Activated T-cell treated with anti-CD3 and anti-CD28 coated beads, Interleukin-2, amount 50 U/mL, for 24 hours (primary cell): ENCODE results near the gene RPL39L.
"Not testable (repeated sequence)": the region's sequence is repeated elsewhere in the genome, so short reads cannot be mapped to it uniquely, and the experiment has no call there.

Experiments
- DNase-seq: peaks from one replicate; pipeline ENCODE4 v3.0.0-alpha.2; 2020
- H3K27ac Mint-ChIP-seq: 2 replicates; pipeline ENCODE4 v1.8.0; 2020; ENCODE audit warnings: mild to moderate bottlenecking, mixed read lengths
- H3K27me3 Mint-ChIP-seq: 2 replicates; pipeline ENCODE4 v1.8.0; 2020; ENCODE audit warnings: mixed read lengths
- H3K36me3 Mint-ChIP-seq: 2 replicates; pipeline ENCODE4 v1.8.0; 2020; ENCODE audit warnings: low read depth, mixed read lengths
- H3K4me1 Mint-ChIP-seq: 2 replicates; pipeline ENCODE4 v1.8.0; 2020; ENCODE audit warnings: low read depth, mixed read lengths
- H3K4me3 Mint-ChIP-seq: 2 replicates; pipeline ENCODE4 v1.8.0; 2020; ENCODE audit warnings: mild to moderate bottlenecking, moderate library complexity, mixed read lengths
- H3K9me3 Mint-ChIP-seq: 2 replicates; pipeline ENCODE4 v1.8.0; 2020; ENCODE audit warnings: mixed read lengths

RPL39L gene

DNA sequence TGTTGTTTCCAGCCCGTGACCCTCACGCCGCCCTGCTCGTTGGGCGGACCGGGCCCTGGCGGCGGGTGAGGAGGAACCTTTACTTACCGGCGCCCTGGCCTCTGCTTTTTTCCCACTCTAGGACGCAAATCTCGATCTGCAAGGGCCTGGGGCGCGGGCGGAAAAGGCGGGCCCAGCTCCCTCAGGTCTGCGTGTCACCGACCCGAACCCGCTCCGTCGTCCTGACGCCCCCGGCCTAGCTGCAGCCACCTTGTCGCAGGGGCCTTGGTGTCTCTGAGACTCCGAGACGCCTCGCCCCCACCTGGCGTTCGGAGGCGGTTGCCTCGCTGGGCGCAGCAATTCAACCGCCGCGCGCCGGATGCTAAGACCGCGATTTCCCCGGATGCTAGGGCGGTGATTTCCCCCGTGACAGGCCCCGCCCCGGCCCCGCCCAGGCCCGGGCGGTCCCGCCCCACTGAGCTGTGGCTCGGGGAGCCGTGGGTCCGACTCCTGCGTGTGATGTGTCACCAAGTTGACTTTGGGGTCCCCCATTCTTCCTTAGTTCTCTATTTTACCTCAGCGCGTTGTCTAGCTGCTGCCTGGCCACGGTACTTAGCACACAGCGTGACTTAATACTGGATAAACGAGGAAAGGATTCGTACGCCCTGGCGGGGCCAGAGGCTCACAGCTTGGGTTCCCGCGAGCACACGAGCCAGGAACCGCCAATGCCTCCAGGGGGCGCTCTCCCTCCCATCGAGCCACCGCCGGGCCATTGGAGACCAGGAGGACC, at the start of gene RPL39L:
TSS of gene RPL39L (minus strand) at position 371 of the 769 bp plus-strand sequence. CDS start 18,196 bp downstream, outside the sequence.
- H3K9me3 Mint-ChIP-seq: peaks cover 19% of the 10 kb centered on the region
- H3K27ac Mint-ChIP-seq: peak within 1 kb of the TSS; percentile 97
- H3K4me1 Mint-ChIP-seq: peaks cover 25% of the 10 kb centered on the region
- H3K36me3 Mint-ChIP-seq: peaks cover 28% of the 10 kb centered on the region
- H3K4me3 Mint-ChIP-seq: peak within 1 kb of the TSS; percentile 85
- no peaks in the 10 kb centered on the region for H3K27me3 Mint-ChIP-seq
- peak; percentile 96 for DNase-seq

DNA sequence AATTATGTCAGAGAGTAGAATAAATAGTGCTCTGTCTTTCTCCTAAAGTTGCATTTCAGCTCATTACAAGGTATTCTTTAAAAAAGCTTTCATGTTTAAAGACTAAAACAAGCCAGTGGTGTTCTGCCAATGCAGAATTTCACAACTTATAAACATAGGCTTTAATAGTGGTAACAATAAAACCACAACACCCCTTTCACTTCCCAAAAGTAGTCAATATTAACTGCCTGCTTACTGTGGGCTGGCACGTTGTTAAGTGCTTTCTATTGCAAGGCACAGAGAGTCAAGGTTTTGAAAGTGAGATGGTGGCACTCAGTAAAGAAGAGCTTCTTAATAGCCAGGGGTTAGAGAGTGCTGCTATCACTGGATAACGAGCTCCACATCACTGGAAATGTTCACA, 49.6 kb upstream of the RPL39L start:
- H3K27me3 Mint-ChIP-seq: peaks cover 38% of the 10 kb centered on the region
- no peaks in the 10 kb centered on the region for H3K9me3 Mint-ChIP-seq
- no peaks in the 10 kb centered on the region for H3K36me3 Mint-ChIP-seq
- no peak for DNase-seq
- no peaks in the 10 kb centered on the region for H3K4me1 Mint-ChIP-seq
- H3K27ac Mint-ChIP-seq: no peak overlapping the region
- no peak overlapping the region for H3K4me3 Mint-ChIP-seq

DNA sequence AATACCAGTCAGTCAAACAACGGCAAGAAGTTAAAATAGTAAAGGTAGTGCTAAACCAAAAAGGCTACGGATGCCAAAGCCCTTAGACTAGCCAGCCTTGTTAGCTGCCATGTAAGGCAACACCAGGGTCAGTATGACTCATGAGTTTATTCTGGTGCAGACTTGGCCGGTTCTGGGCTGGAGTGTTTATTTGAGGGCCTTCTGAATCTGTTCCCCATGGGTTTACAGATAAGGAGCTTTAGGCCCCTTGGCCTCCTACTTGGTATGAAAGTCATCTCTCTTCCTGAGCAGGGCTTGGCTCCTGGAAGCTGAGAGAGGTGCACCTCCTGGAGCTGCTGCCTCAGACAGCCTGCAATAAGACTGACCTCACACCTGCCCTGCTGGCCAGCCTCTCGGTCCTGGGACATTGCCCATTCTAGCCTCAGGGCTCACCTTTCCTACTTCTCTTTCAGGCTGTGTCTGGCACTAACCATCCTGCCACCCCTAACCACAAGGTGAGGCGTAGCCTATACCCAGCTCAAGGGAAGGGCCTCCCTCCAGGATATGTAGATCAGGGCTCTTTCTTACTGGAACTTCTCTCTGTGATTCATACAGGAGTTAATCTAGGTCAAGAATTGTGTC, 47.6 kb upstream of the RPL39L start:
- Mint-ChIP-seq H3K9me3 (no peaks in the 10 kb centered on the region), H3K4me1 (no peaks in the 10 kb centered on the region), H3K27me3 (peaks cover 33% of the 10 kb centered on the region), H3K4me3 (no peak overlapping the region), H3K36me3 (no peaks in the 10 kb centered on the region), H3K27ac (no peak overlapping the region)
- DNase-seq: no peak

DNA sequence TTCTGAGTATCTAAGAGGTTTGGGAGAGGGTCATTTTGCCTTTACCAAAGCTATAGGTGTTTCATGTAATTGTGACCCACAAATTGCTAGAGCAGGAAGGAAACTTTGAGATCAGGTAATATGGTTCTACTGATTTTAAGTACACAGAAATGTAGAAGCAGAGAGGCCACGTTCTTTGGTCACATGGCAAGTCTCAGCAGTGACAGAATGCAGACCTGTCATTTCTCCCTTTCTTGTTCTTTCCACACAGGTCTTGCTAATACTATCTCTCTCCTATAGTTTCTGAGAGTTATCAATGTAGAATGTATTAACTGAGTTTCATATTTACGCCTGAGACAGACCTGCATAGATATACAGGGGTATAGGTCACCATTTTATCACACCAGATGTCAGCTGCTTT, 47.1 kb upstream of the RPL39L start:
- Mint-ChIP-seq H3K36me3 (no peaks in the 10 kb centered on the region), H3K4me3 (no peak overlapping the region), H3K27me3 (peaks cover 28% of the 10 kb centered on the region), H3K27ac (no peak overlapping the region), H3K9me3 (no peaks in the 10 kb centered on the region), H3K4me1 (no peaks in the 10 kb centered on the region)
- no peak for DNase-seq

DNA sequence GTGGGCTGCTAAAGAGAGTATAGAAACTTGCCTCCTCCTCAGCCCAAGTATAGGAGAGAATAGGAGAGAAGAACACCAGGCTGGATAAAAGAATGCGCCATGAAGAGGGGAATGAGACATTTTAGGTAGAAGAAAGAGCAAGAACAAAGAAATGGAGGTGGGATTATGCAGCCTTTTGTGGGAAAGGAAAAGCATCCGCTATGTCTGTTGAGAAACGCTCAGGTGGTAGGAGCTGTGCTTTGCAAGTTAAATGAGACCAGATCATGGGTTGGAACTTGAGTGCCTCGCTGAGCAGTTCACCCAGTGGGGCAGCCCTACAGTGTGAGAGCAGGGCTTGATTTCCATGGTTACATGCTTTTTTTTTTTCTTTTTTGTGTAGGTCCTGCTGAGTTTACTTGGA, 46.5 kb upstream of the RPL39L start:
- H3K27ac Mint-ChIP-seq: no peak overlapping the region
- no peaks in the 10 kb centered on the region for H3K4me1 Mint-ChIP-seq
- H3K27me3 Mint-ChIP-seq: peaks cover 22% of the 10 kb centered on the region
- H3K36me3 Mint-ChIP-seq: no peaks in the 10 kb centered on the region
- DNase-seq: no peak
- H3K9me3 Mint-ChIP-seq: no peaks in the 10 kb centered on the region
- H3K4me3 Mint-ChIP-seq: no peak overlapping the region

DNA sequence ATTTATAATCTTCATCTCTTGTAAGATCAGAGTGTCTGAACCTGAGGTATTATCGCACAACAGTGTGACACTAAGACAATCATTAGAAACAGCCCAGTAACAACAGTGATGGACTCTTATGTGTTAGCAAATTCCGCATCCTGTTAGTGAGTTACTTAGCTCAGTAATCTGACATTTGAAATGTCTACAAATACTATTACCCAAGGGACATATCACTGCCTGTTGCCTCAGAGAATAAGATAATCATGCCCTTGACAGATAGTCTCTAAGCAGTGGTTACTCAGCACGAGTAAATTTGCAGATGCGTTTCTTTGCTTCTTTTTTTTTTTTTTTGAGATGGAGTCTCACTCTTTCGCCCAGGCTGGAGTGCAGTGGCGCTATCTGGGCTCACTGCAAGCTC, 44.6 kb upstream of the RPL39L start:
- Mint-ChIP-seq H3K27ac (no peak overlapping the region), H3K36me3 (no peaks in the 10 kb centered on the region), H3K9me3 (no peaks in the 10 kb centered on the region), H3K27me3 (peaks cover 22% of the 10 kb centered on the region), H3K4me3 (no peak overlapping the region), H3K4me1 (no peaks in the 10 kb centered on the region)
- no peak for DNase-seq

DNA sequence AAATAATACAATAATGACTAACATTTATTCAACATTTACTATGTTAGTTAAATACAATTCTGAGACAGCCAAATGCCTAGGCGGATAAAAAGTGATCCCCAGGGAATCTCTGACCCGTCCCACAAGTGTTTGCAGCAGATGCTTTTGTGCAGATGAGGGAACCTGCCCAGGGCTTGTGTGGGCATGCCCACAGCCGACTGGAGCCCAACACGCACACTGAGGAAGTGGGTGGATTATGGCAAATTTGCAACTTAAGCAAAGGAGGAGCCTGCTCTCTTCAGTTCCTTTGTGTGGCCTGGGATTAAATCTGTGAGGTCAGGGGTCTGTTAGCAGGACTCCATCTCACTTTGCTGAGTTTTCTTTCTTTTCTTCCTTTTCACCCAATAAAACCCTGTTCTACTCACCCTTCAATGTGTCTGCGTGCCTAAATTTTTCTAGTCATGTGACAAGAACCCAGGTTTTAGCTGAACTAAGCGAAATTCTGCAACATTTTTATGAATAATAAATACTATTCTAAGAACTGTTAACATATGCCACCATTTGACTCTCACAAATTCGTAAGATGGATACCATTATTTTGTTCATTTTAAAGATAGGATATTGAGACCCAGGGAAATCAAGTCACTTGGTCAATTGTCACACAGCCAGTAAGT, 44.0 kb upstream of the RPL39L start:
- H3K36me3 Mint-ChIP-seq: no peaks in the 10 kb centered on the region
- H3K4me3 Mint-ChIP-seq: no peak overlapping the region
- H3K27ac Mint-ChIP-seq: no peak overlapping the region
- no peaks in the 10 kb centered on the region for H3K4me1 Mint-ChIP-seq
- no peak for DNase-seq
- no peaks in the 10 kb centered on the region for H3K9me3 Mint-ChIP-seq
- peaks cover 22% of the 10 kb centered on the region for H3K27me3 Mint-ChIP-seq

DNA sequence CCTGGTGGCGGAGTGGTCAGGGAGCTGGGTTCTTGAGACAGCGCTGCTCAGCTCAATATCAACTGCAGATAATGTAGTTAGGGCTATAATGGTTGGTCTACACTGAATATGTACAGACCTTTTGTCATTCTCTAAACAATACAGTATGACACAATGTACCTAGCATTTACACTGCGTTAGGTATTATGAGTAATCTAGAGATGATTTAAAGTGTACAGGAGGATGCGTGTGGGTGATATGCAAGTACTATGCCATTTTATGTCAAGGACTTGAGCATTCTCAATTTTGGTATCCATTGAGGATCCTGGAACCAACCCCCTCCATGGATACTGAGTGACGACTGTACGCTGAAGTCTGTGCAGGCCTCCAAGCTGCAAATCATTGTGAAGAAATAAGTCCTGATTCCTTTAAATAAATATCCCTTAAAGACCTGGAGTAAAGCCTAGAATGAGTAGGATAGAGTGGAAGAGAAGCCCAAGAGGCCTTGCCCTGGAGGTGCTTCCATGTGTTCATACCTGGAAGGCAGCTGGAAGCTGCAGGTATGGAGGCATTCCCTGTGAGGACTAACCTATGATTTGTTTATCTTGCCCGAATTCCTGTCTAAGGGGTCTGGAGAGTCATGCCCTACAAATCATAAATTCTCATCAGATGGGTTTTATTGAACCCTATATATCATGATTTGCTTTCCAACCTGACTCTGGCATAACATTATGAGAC, 42.3 kb upstream of the RPL39L start:
- Mint-ChIP-seq H3K4me1 (no peaks in the 10 kb centered on the region), H3K4me3 (no peak overlapping the region), H3K27me3 (peaks cover 20% of the 10 kb centered on the region)

DNA sequence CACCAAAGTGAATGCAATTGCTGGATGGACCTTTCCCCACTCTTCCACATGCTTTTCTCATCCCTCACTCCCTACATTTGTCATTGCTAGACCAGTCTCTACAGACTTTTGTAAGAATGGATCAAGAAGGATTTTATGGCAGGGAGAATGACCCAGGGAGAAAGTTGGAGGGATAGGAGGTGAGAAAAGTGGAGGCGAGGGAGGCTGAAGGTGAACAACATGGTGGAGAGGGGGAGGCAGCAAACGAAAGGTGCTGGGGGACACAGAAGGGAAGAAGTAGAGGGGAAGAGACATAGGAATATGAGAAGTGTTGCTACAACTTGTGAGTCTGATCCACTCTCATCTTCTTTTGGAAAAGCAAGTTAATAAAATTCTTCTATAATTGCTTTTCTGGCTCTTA, 33.6 kb upstream of the RPL39L start:
- no peak for DNase-seq
- Mint-ChIP-seq H3K4me3 (no peak overlapping the region), H3K27me3 (no peaks in the 10 kb centered on the region), H3K27ac (no peak overlapping the region), H3K9me3 (no peaks in the 10 kb centered on the region), H3K36me3 (no peaks in the 10 kb centered on the region), H3K4me1 (peaks cover 9% of the 10 kb centered on the region)

More for the DNA sequence above, 42.3 kb upstream of the RPL39L start:
- Mint-ChIP-seq H3K36me3 (no peaks in the 10 kb centered on the region), H3K27ac (no peak overlapping the region), H3K9me3 (no peaks in the 10 kb centered on the region)
- DNase-seq: no peak

DNA sequence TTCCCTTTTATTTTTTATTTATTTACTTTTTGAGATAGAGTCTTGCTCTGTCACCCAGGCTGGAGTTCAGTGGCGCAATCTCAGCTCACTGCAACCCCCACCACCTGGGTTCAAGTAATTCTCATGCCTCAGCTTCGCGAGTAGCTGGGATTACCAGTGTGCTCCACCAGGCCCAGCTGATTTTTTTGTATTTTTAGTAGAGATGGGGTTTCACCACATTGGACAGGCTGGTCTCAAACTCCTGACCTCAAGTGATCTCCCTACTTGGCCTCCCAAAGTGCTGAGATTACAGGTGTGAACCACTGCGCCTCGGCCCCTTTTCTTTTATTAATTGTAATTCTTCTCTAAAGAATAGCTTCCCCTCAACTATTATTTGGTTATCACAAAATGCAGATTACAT, 31.6 kb upstream of the RPL39L start:
- not testable (repeated sequence) for H3K9me3 Mint-ChIP-seq, H3K27me3 Mint-ChIP-seq, H3K36me3 Mint-ChIP-seq, H3K4me1 Mint-ChIP-seq, DNase-seq, H3K4me3 Mint-ChIP-seq, H3K27ac Mint-ChIP-seq

DNA sequence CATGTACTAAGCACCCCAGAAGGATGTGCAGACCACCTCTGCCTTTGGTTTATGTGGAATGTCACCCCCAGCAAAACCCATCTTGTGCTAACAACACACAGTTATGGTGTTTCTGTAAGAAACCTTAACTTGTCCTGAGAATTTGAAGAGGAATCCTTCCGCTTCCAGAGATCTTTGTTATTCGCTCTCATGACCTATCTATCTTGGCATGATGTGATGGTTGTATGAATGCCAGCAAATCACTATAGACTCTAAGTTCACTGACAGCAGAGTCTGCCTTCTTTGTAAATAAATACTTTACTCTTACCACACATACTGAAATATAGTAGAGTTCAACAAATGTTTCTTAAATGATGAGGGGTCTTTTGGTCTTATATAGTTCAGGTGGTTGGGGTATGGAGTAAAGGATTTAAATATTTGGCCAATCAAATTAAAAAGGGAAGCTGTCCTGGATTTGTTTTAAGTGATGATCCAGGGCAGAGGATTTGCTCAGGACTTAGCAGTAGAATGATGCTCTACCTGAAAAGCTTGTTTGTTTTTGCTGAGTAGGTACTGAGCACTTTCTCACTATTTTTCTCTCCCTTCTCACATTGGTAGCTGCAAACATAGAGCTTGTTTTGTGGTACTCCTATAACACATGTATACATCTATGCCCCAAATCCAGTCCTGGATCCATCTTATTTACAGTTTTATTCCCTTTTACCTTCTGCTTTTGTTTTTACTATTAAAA, 30.1 kb upstream of the RPL39L start:
- H3K4me3 Mint-ChIP-seq: no peak overlapping the region
- DNase-seq: no peak
- no peak overlapping the region for H3K27ac Mint-ChIP-seq
- H3K36me3 Mint-ChIP-seq: no peaks in the 10 kb centered on the region
- peaks cover 10% of the 10 kb centered on the region for H3K4me1 Mint-ChIP-seq
- no peaks in the 10 kb centered on the region for H3K27me3 Mint-ChIP-seq
- no peaks in the 10 kb centered on the region for H3K9me3 Mint-ChIP-seq

DNA sequence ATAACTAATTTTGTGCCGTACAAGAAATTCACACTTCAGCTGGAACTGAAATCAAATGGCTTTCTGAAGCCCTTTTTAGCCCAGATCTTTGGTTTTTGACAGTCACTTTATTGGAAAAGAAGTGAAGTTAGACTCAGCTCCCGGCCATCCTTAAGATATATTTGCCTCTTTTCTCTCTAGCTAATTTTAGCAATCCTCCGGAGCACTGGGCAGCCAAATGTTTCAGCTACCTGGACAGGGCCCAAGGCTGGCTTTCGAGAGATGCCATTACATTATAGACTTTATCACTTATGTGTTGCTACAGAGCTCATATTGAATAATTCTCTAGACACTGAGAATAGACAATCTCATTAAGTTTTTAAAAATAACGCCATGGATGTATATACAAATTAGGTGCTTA, 28.5 kb upstream of the RPL39L start:
- H3K9me3 Mint-ChIP-seq: no peaks in the 10 kb centered on the region
- no peak overlapping the region for H3K27ac Mint-ChIP-seq
- no peaks in the 10 kb centered on the region for H3K36me3 Mint-ChIP-seq
- H3K4me3 Mint-ChIP-seq: no peak overlapping the region
- peaks cover 10% of the 10 kb centered on the region for H3K4me1 Mint-ChIP-seq
- DNase-seq: no peak
- no peaks in the 10 kb centered on the region for H3K27me3 Mint-ChIP-seq

DNA sequence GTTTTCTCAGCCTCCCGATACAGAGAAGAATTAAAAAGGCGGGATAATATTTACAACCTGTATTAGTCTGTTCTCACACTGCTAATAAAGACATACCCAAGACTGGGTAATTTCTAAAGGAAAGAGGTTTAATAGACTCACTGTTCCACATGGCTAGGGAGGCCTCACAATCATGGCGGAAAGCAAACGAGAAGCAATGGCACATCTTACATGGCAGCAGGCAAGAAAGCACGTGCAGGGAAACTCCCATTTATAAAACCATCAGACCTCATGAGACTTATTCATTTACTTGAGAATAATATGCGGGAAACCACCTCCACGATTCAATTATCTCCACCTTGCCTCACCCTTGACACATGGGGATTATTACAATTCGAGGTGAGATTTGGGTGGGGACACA, 27.5 kb upstream of the RPL39L start:
- Mint-ChIP-seq H3K36me3 (no peaks in the 10 kb centered on the region), H3K27ac (no peak overlapping the region), H3K9me3 (no peaks in the 10 kb centered on the region), H3K4me1 (peaks cover 10% of the 10 kb centered on the region), H3K4me3 (no peak overlapping the region), H3K27me3 (no peaks in the 10 kb centered on the region)
- DNase-seq: no peak

DNA sequence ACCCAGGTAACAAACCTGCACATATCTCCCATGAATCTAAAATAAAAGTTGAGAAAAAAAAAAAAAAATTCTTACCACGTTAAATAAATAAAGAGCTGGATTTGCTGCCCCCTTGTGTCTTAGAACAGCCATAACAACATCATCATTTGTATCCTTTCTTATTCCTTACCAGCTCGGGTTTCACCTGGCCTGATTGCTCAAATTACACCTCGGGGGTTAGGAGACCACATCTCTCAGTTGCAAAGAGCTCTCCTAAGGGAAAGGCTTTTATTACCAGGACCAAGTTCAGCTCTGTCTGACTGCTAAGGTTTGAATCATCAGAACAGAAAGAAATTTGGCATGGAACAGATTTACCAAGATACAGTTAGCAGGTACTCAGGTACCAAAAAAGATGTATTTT, 25.8 kb upstream of the RPL39L start:
- peaks cover 5% of the 10 kb centered on the region for H3K4me1 Mint-ChIP-seq
- no peaks in the 10 kb centered on the region for H3K27me3 Mint-ChIP-seq
- H3K4me3 Mint-ChIP-seq: no peak overlapping the region
- no peak for DNase-seq
- no peaks in the 10 kb centered on the region for H3K36me3 Mint-ChIP-seq
- no peaks in the 10 kb centered on the region for H3K9me3 Mint-ChIP-seq
- H3K27ac Mint-ChIP-seq: no peak overlapping the region
